WTC11 (cell line): ENCODE results near the gene NECAB2. TPM values are rescaled to one million over a fixed set of nuclear protein-coding genes. Genes with fewer than 3 reads are reported as not detected.

ENCODE experiments used
- ATAC-seq: fragments of 200-7000 bp; cut with Tn5 transposase; 2 replicates; pipeline ENCODE4 v1.10.0; 2021; ENCODE audit warnings: mild to moderate bottlenecking, moderate library complexity
- CTCF ChIA-PET: fragments of 300-600 bp; sonication (Branson Sonifier 250); formaldehyde crosslinking; loops from one replicate; lab custom pipeline; 2021; ENCODE audit warnings: antibody characterized with exemption; lab: Charles Lee
- POLR2A ChIA-PET: fragments of 350-600 bp; sonication (Branson Sonifier 250); formaldehyde crosslinking; loops from one replicate; lab custom pipeline; 2021; ENCODE audit warnings: antibody characterized with exemption; lab: Charles Lee
- DNase-seq: peaks from one replicate; pipeline ENCODE4 v3.0.0; 2021; ENCODE audit warnings: low spot score
- H3K27ac Mint-ChIP-seq: 2 replicates; pipeline ENCODE4 v1.8.0; 2021; ENCODE audit warnings: mixed read lengths
- H3K27me3 Mint-ChIP-seq: 2 replicates; pipeline ENCODE4 v1.8.0; 2021; ENCODE audit warnings: low read depth, mild to moderate bottlenecking, moderate library complexity, mixed read lengths
- H3K36me3 Mint-ChIP-seq: 2 replicates; pipeline ENCODE4 v1.8.0; 2021; ENCODE audit warnings: mixed read lengths
- H3K4me1 Mint-ChIP-seq: 2 replicates; pipeline ENCODE4 v1.8.0; 2022; ENCODE audit warnings: mixed read lengths
- H3K4me3 Mint-ChIP-seq: 2 replicates; pipeline ENCODE4 v1.8.0; 2021; ENCODE audit warnings: mild to moderate bottlenecking, moderate library complexity, mixed read lengths
- H3K9me3 Mint-ChIP-seq: 2 replicates; pipeline ENCODE4 v1.8.0; 2021; ENCODE audit warnings: mixed read lengths
- ATF1 ChIP-seq: sonication (generic); formaldehyde crosslinking; IDR thresholded peaks from 2 replicates; pipeline ENCODE4 v1.8.1; 2023; ENCODE audit warnings: mild to moderate bottlenecking, moderate library complexity, missing genetic modification reagents
- ATF2 ChIP-seq: sonication (generic); formaldehyde crosslinking; IDR thresholded peaks from 2 replicates; pipeline ENCODE4 v1.8.1; 2022; ENCODE audit warnings: low read depth, missing genetic modification reagents, borderline replicate concordance
- ATF3 ChIP-seq: sonication (generic); formaldehyde crosslinking; conservative IDR thresholded peaks from 2 replicates; pipeline ENCODE4 v1.8.1; 2022; ENCODE audit warnings: mild to moderate bottlenecking, missing genetic modification reagents
- E2F5 ChIP-seq: sonication (generic); formaldehyde crosslinking; IDR thresholded peaks from 2 replicates; pipeline ENCODE4 v1.8.1; 2022; ENCODE audit warnings: mild to moderate bottlenecking, moderate library complexity, missing genetic modification reagents
- ELF4 ChIP-seq: sonication (generic); formaldehyde crosslinking; IDR thresholded peaks from 2 replicates; pipeline ENCODE4 v1.8.1; 2022; ENCODE audit warnings: low read depth, mild to moderate bottlenecking, moderate library complexity, missing genetic modification reagents
- GTF2I ChIP-seq: fragments of 250-450 bp; sonication (Bioruptor Pico); conservative IDR thresholded peaks from 2 replicates; pipeline ENCODE4 v1.4.0; 2021; ENCODE audit warnings: mild to moderate bottlenecking
- JAZF1 ChIP-seq: fragments of 250-450 bp; sonication (Bioruptor Pico); IDR thresholded peaks from 2 replicates; pipeline ENCODE4 v1.9.0; 2021; ENCODE audit warnings: moderate library complexity, mild to moderate bottlenecking, inconsistent platforms
- MXD4 ChIP-seq: fragments of 250-450 bp; sonication (Bioruptor Pico); IDR thresholded peaks from 2 replicates; pipeline ENCODE4 v1.8.0; 2021; ENCODE audit warnings: mild to moderate bottlenecking, moderate library complexity, borderline replicate concordance
- NR1H2 ChIP-seq: sonication (generic); formaldehyde crosslinking; IDR thresholded peaks from 2 replicates; pipeline ENCODE4 v1.9.0; 2021; ENCODE audit warnings: mild to moderate bottlenecking, moderate library complexity, missing genetic modification reagents
- OVOL2 ChIP-seq: fragments of 250-450 bp; sonication (Bioruptor Pico); IDR thresholded peaks from 2 replicates; pipeline ENCODE4 v1.9.0; 2021; ENCODE audit warnings: mild to moderate bottlenecking, borderline replicate concordance
- PRRX2 ChIP-seq: fragments of 250-450 bp; sonication (Bioruptor Pico); IDR thresholded peaks from 2 replicates; pipeline ENCODE4 v1.8.0; 2021; ENCODE audit warnings: mild to moderate bottlenecking
- TP53 ChIP-seq: sonication (generic); formaldehyde crosslinking; IDR thresholded peaks from 2 replicates; pipeline ENCODE4 v1.8.1; 2023; ENCODE audit warnings: mild to moderate bottlenecking, missing genetic modification reagents
- USF2 ChIP-seq: sonication (generic); formaldehyde crosslinking; IDR thresholded peaks from 2 replicates; pipeline ENCODE4 v1.8.1; 2023; ENCODE audit warnings: mild to moderate bottlenecking, missing genetic modification reagents, moderate library complexity
- ZBTB21 ChIP-seq: sonication (generic); formaldehyde crosslinking; IDR thresholded peaks from 2 replicates; pipeline ENCODE4 v1.8.1; 2023; ENCODE audit warnings: mild to moderate bottlenecking, missing genetic modification reagents, borderline replicate concordance
- ZNF138 ChIP-seq: sonication (generic); formaldehyde crosslinking; conservative IDR thresholded peaks from 2 replicates; pipeline ENCODE4 v1.8.1; 2022; ENCODE audit warnings: mild to moderate bottlenecking, moderate library complexity, missing genetic modification reagents
- ZNF232 ChIP-seq: sonication (generic); formaldehyde crosslinking; IDR thresholded peaks from 2 replicates; pipeline ENCODE4 v1.8.0; 2022; ENCODE audit warnings: mild to moderate bottlenecking, missing genetic modification reagents
- total RNA-seq: library from RNA; stranded (reverse); gene quantifications from 3 replicates; pipeline ENCODE4 v1.2.3, GENCODE V29; 2021
- TF ChIP-seq, protein P1 (sequence below): fragments of 250-450 bp; sonication (Bioruptor Pico); IDR thresholded peaks from 2 replicates; pipeline ENCODE4 v1.9.0; 2021; ENCODE audit warnings: mild to moderate bottlenecking, borderline replicate concordance
- TF ChIP-seq, protein P2 (sequence below): sonication (generic); formaldehyde crosslinking; IDR thresholded peaks from 2 replicates; pipeline ENCODE4 v1.8.1; 2022; ENCODE audit warnings: mild to moderate bottlenecking, missing genetic modification reagents, moderate library complexity, borderline replicate concordance

NECAB2 gene
- total RNA-seq, 1 experiment from 2014 or later, result 2.9 TPM

GRCh38 chr16:83947642-83948234 is 20.3 kb upstream of the NECAB2 start:
- TF ChIP-seq ZBTB21 (CRISPR knock-in tag) (no peak), E2F5 (CRISPR knock-in tag) (no peak), ATF1 (CRISPR knock-in tag) (no peak), ELF4 (CRISPR knock-in tag) (no peak), NR1H2 (CRISPR knock-in tag) (no peak), JAZF1 (CRISPR knock-in tag) (no peak), ZNF232 (no peak), PRRX2 (CRISPR knock-in tag) (no peak), GTF2I (CRISPR knock-in tag) (no peak), USF2 (CRISPR knock-in tag) (no peak), ATF2 (CRISPR knock-in tag) (no peak), TP53 (CRISPR knock-in tag) (no peak)
- H3K4me1 Mint-ChIP-seq, result no peaks in the 10 kb centered on the region
- H3K27ac Mint-ChIP-seq, result no peak overlapping the region
- no peaks in the 10 kb centered on the region for H3K27me3 Mint-ChIP-seq
- POLR2A ChIA-PET, result interaction anchor here (0.6 kb wide), 1 partner anchor 1735 kb away, joined by 3 read pairs; no protein-coding TSS in a partner anchor
- CTCF ChIA-PET, result interaction anchor here (0.5 to 1.7 kb wide), 3 partner anchors 8 to 16 kb away, joined by 3 to 9 read pairs (median 4); no protein-coding TSS in a partner anchor
- ATAC-seq (no peak), DNase-seq (no peak)
- H3K36me3 Mint-ChIP-seq, result no peaks in the 10 kb centered on the region
- H3K4me3 Mint-ChIP-seq, result no peak overlapping the region
- H3K9me3 Mint-ChIP-seq, result peaks cover 5% of the 10 kb centered on the region; the same call in 1 of the 2 replicates

DNA sequence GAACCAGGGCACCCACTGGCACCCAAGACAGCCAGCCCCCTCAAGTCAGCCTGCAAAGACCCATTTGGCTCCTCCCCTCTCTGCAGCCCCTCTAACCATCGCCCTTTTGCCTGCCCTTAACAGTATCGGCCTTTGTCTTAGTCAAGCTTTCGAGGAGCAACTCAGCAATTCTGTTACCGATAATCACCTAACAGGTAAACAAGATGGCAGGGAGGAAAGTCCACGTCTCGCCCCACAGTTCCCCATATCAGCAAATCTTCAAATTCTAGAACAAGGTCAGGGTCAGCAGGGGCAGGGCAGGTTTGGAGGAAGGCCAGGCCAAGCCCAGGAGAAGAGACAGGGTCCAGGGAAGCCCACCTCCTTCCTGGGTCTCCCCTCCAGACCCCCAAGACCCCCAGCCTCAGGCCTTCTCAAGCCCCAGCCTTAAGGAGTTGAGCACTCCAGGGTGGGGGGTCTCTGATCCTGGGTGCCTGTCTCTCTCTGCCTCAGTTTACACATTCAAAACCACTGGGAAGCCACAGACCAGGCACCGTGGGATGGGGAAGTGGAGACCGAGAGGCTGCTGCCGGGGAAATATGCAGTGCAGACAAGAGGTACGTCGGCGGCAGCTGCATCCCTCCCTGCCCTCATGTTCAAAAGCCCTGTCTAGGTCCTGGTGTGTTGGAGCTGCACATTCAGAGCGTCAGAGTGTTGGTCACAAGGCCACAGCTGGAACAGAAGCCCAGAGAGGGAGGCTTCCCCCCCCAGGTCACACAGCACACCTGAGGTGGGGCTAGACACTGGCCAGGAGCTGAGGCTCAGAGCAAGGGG is 18.9 kb upstream of the NECAB2 start:
- Mint-ChIP-seq H3K9me3 (peaks cover 5% of the 10 kb centered on the region; the same call in 1 of the 2 replicates), H3K4me1 (peaks cover 3% of the 10 kb centered on the region), H3K36me3 (no peaks in the 10 kb centered on the region), H3K27ac (no peak overlapping the region), H3K27me3 (no peaks in the 10 kb centered on the region), H3K4me3 (no peak overlapping the region)
- POLR2A ChIA-PET, result no interaction called here
- CTCF ChIA-PET, result interaction anchor here (1.5 kb wide), 1 partner anchor 17 kb away, joined by 3 read pairs; no protein-coding TSS in a partner anchor
- DNase-seq (no peak), ATAC-seq (no peak)
- TF ChIP-seq OVOL2 (CRISPR knock-in tag), result no peak
- TF ChIP-seq, all 79 proteins: peak for 0

DNA sequence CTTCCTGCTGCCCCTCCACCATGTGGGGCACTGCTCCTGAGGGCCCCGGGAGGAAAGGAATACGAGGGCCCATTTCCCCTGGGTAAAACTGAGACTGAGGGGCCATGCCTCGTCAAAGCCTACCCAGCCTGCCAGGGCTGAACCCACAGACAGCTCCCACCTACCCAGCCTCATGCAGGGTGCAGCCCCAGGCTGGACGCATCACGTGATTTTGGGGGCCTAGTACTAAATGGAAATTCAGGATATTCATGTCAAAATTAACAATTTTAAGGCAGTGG is 18.4 kb upstream of the NECAB2 start:
- Mint-ChIP-seq H3K36me3 (no peaks in the 10 kb centered on the region), H3K4me3 (no peak overlapping the region), H3K27ac (no peak overlapping the region), H3K27me3 (no peaks in the 10 kb centered on the region), H3K4me1 (peaks cover 8% of the 10 kb centered on the region), H3K9me3 (peaks cover 5% of the 10 kb centered on the region; the same call in 1 of the 2 replicates)
- POLR2A ChIA-PET, result no interaction called here
- DNase-seq (no peak), ATAC-seq (no peak)
- CTCF ChIA-PET, result no interaction called here
- TF ChIP-seq ZNF138 (CRISPR knock-in tag) (no peak), ELF4 (CRISPR knock-in tag) (no peak), MXD4 (CRISPR knock-in tag) (no peak), E2F5 (CRISPR knock-in tag) (no peak), ATF3 (no peak)
- TF ChIP-seq, protein P1, sequence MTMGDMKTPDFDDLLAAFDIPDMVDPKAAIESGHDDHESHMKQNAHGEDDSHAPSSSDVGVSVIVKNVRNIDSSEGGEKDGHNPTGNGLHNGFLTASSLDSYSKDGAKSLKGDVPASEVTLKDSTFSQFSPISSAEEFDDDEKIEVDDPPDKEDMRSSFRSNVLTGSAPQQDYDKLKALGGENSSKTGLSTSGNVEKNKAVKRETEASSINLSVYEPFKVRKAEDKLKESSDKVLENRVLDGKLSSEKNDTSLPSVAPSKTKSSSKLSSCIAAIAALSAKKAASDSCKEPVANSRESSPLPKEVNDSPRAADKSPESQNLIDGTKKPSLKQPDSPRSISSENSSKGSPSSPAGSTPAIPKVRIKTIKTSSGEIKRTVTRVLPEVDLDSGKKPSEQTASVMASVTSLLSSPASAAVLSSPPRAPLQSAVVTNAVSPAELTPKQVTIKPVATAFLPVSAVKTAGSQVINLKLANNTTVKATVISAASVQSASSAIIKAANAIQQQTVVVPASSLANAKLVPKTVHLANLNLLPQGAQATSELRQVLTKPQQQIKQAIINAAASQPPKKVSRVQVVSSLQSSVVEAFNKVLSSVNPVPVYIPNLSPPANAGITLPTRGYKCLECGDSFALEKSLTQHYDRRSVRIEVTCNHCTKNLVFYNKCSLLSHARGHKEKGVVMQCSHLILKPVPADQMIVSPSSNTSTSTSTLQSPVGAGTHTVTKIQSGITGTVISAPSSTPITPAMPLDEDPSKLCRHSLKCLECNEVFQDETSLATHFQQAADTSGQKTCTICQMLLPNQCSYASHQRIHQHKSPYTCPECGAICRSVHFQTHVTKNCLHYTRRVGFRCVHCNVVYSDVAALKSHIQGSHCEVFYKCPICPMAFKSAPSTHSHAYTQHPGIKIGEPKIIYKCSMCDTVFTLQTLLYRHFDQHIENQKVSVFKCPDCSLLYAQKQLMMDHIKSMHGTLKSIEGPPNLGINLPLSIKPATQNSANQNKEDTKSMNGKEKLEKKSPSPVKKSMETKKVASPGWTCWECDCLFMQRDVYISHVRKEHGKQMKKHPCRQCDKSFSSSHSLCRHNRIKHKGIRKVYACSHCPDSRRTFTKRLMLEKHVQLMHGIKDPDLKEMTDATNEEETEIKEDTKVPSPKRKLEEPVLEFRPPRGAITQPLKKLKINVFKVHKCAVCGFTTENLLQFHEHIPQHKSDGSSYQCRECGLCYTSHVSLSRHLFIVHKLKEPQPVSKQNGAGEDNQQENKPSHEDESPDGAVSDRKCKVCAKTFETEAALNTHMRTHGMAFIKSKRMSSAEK, result no peak
- TF ChIP-seq, protein P2, sequence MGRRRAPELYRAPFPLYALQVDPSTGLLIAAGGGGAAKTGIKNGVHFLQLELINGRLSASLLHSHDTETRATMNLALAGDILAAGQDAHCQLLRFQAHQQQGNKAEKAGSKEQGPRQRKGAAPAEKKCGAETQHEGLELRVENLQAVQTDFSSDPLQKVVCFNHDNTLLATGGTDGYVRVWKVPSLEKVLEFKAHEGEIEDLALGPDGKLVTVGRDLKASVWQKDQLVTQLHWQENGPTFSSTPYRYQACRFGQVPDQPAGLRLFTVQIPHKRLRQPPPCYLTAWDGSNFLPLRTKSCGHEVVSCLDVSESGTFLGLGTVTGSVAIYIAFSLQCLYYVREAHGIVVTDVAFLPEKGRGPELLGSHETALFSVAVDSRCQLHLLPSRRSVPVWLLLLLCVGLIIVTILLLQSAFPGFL (CRISPR knock-in tag), result no peak
